HepG2 (cell line): ENCODE data around the gene LAIR1. TPM values are rescaled to one million over a fixed set of nuclear protein-coding genes. Genes with fewer than 3 reads are reported as not detected.

ENCODE experiments used
- ATAC-seq: fragments of 200-7000 bp; cut with Tn5 transposase; 3 replicates; pipeline ENCODE4 v1.9.1; 2020; ENCODE audit warnings: mild to moderate bottlenecking, moderate library complexity
- BruUV-seq: library from RNA; stranded (reverse); fragments of 400-500 nt; replicated peaks from 2 replicates; lab custom pipeline; 2021; lab: Mats Ljungman, UMichigan
- CTCF ChIA-PET: fragments of 300-600 bp; formaldehyde crosslinking; extraction: SDS; loops from one replicate; lab custom pipeline; 2021; ENCODE audit warnings: low total read pairs, inconsistent platforms, low intra/inter-chr PET ratio; lab: Yijun Ruan, JAX
- POLR2A ChIA-PET: fragments of 350-600 bp; sonication (Branson Sonifier 250); formaldehyde crosslinking; loops from one replicate; lab custom pipeline; 2020; ENCODE audit warnings: antibody characterized with exemption, inconsistent platforms; lab: Yijun Ruan, JAX
- DNase-seq: peaks from one replicate; pipeline ENCODE4 v3.0.0-alpha.2; 2015; ENCODE audit warnings: low spot score
- FAIRE-seq: peaks from 3 replicates; lab custom pipeline; 2011; peaks lifted over from hg19 to GRCh38; lab: Jason Lieb, UNC
- H2AFZ ChIP-seq: one replicate; pipeline ENCODE4 v1.6.1; 2011; ENCODE audit warnings: low read length, inconsistent platforms
- H3K27ac ChIP-seq: fragments of 300-600 bp; 3 replicates; pipeline ENCODE4 v1.8.0; 2011; ENCODE audit warnings: mixed run types, mild to moderate bottlenecking, mixed read lengths, low read length, inconsistent platforms; ENCODE audit not compliant: insufficient read depth; ENCODE audit errors: extremely low read length
- H3K27me3 ChIP-seq, 2 experiments: fragments of 200-600 bp in 1 of 2; 2 replicates in 1 of 2; 3 replicates in 1 of 2; pipeline versions ENCODE4 v1.6.0 to v1.8.0; 2011; ENCODE audit warnings: low read length in 2 of 2, mild to moderate bottlenecking in 2 of 2, moderate library complexity in 2 of 2, inconsistent platforms in 1 of 2; ENCODE audit not compliant: insufficient read depth in 2 of 2, control insufficient read depth in 1 of 2
- H3K36me3 ChIP-seq, 2 experiments: fragments of 200-600 bp in 1 of 2; replicated peaks in 1 of 2; 2 replicates in 1 of 2; 3 replicates in 1 of 2; pipeline versions ENCODE4 v1.5.1 to v1.8.0; 2011; ENCODE audit warnings: low read length in 2 of 2, inconsistent platforms in 1 of 2; ENCODE audit not compliant: insufficient read depth in 2 of 2, control insufficient read depth in 1 of 2
- H3K4me1 ChIP-seq: 2 replicates; pipeline ENCODE4 v1.5.1; 2012; ENCODE audit warnings: low read length, inconsistent platforms; ENCODE audit not compliant: insufficient read depth
- H3K4me2 ChIP-seq: 2 replicates; pipeline ENCODE4 v1.6.0; 2011; ENCODE audit warnings: low read depth, low read length, inconsistent platforms
- H3K4me3 ChIP-seq, 3 experiments: fragments of 200-600 bp in 1 of 3; sonication (generic), shearing (Covaris generic) in 1 of 3; replicated peaks in 1 of 3; 2 replicates each; pipeline ENCODE4 v1.5.1; 2011 to 2016; ENCODE audit warnings: low read length in 3 of 3, inconsistent platforms in 2 of 3, low read depth in 2 of 3, mild to moderate bottlenecking in 2 of 3, control low read depth in 1 of 3, mixed read lengths in 1 of 3; ENCODE audit not compliant: insufficient read depth in 1 of 3
- H3K79me2 ChIP-seq: one replicate; pipeline ENCODE4 v1.6.1; 2011; ENCODE audit warnings: low read length, inconsistent platforms; ENCODE audit not compliant: insufficient read depth
- H3K9ac ChIP-seq: 2 replicates; pipeline ENCODE4 v1.6.0; 2011; ENCODE audit warnings: mild to moderate bottlenecking, low read depth, low read length, inconsistent platforms; ENCODE audit not compliant: insufficient read depth
- H3K9me3 ChIP-seq: 2 replicates; pipeline ENCODE4 v1.5.1; 2012; ENCODE audit warnings: mild to moderate bottlenecking, low read length
- H4K20me1 ChIP-seq: 2 replicates; pipeline ENCODE4 v1.6.0; 2011; ENCODE audit warnings: inconsistent platforms, mild to moderate bottlenecking, low read length, moderate library complexity; ENCODE audit not compliant: insufficient read depth
- E2F5 ChIP-seq: sonication (generic); formaldehyde crosslinking; conservative IDR thresholded peaks from 2 replicates; pipeline ENCODE4 v1.4.0; 2020; ENCODE audit warnings: missing genetic modification reagents
- MIXL1 ChIP-seq: IDR thresholded peaks from 2 replicates; pipeline ENCODE4 v1.6.1; 2016
- MLXIP ChIP-seq: sonication (generic); formaldehyde crosslinking; IDR thresholded peaks from 2 replicates; pipeline ENCODE4 v1.9.0; 2021; ENCODE audit warnings: missing genetic modification reagents, borderline replicate concordance
- MTA1 ChIP-seq: sonication (generic); formaldehyde crosslinking; IDR thresholded peaks from 2 replicates; pipeline ENCODE4 v1.4.0; 2020; ENCODE audit warnings: missing genetic modification reagents, mild to moderate bottlenecking, borderline replicate concordance
- MXD4 ChIP-seq: IDR thresholded peaks from 2 replicates; pipeline ENCODE4 v1.6.1; 2016; ENCODE audit warnings: mild to moderate bottlenecking, missing biosample characterization, missing genetic modification reagents
- MYC ChIP-seq: sonication (generic); formaldehyde crosslinking; IDR thresholded peaks from 2 replicates; pipeline ENCODE4 v1.9.0; 2021; ENCODE audit warnings: missing genetic modification reagents, borderline replicate concordance
- NBN ChIP-seq: fragments of 450-650 bp; conservative IDR thresholded peaks from 2 replicates; pipeline ENCODE4 v1.6.1; 2017
- TCF12 ChIP-seq, 2 experiments: fragments of 450-650 bp in 1 of 2; sonication (generic) in 1 of 2; formaldehyde crosslinking in 1 of 2; IDR thresholded peaks; 2 replicates each; pipeline versions ENCODE4 v1.6.1 to v1.8.0; 2017 to 2022; ENCODE audit warnings: antibody characterized with exemption in 1 of 2, mild to moderate bottlenecking in 1 of 2, missing genetic modification reagents in 1 of 2, moderate library complexity in 1 of 2
- TCF7 ChIP-seq: sonication (generic); IDR thresholded peaks from 2 replicates; pipeline ENCODE4 v1.6.1; 2016; ENCODE audit warnings: antibody characterized with exemption, low read depth
- ZBTB3 ChIP-seq: sonication (generic); formaldehyde crosslinking; IDR thresholded peaks from 2 replicates; pipeline ENCODE4 v1.4.0; 2020; ENCODE audit warnings: low read depth, mild to moderate bottlenecking, moderate library complexity, missing genetic modification reagents, borderline replicate concordance
- ZFP82 ChIP-seq: sonication (generic); formaldehyde crosslinking; IDR thresholded peaks from 2 replicates; pipeline ENCODE4 v1.5.1; 2020; ENCODE audit warnings: mild to moderate bottlenecking, missing genetic modification reagents, borderline replicate concordance
- ZNF256 ChIP-seq: sonication (generic); formaldehyde crosslinking; conservative IDR thresholded peaks from 2 replicates; pipeline ENCODE4 v1.4.0; 2020; ENCODE audit warnings: missing genetic modification reagents
- ZNF564 ChIP-seq: sonication (generic); formaldehyde crosslinking; IDR thresholded peaks from 2 replicates; pipeline ENCODE4 v1.8.1; 2023; ENCODE audit warnings: mild to moderate bottlenecking, missing genetic modification reagents
- WGBS: methylation state at CpG from one replicate; pipeline ENCODE4 v1.1.6; 2017; ENCODE audit warnings: low lambda C conversion rate; 5-methylcytosine and 5-hydroxymethylcytosine counted together
- in situ Hi-C: cut with HindIII; loops from 2 replicates; pipeline ENCODE4 v1.10.0; 2017; ENCODE audit warnings: low pct_unique_long_range_greater_than_20kb; ENCODE audit not compliant: extremely low pct_ligation_motif_present
- intact Hi-C: fragments of 100-400 bp; cut with micrococcal nuclease; formaldehyde crosslinking; loops from one replicate; pipeline ENCODE4 v1.10.0; 2022; ENCODE audit not compliant: unreplicated experiment
- polyA plus RNA-seq, 8 experiments: library from polyadenylated mRNA; depleted of rRNA in 3 of 8; stranded (reverse) in 7 of 8; unstranded in 1 of 8; fragments of >200 nt; fragmentation: Illumina TruSeq in 4 of 8; extraction: Trizol in 4 of 8; gene quantifications; 2 replicates each; pipeline versions ENCODE4 v1.2.1 to v1.2.3, GENCODE V29; 2011 to 2016; ENCODE audit warnings: low read depth in 4 of 8, missing spikeins in 1 of 8, mixed read lengths in 1 of 8; ENCODE audit not compliant: insufficient read depth in 1 of 8
- total RNA-seq, 5 experiments: library from RNA; depleted of rRNA; stranded (reverse); fragments of >200 nt; fragmentation: Illumina TruSeq; extraction: Trizol; gene quantifications; 2 replicates each; pipeline ENCODE4 v1.2.3, GENCODE V29; 2016; ENCODE audit warnings: low read depth in 1 of 5
- TF ChIP-seq, protein P1 (sequence below): sonication (generic); formaldehyde crosslinking; conservative IDR thresholded peaks from 2 replicates; pipeline ENCODE4 v1.4.0; 2020; ENCODE audit warnings: missing genetic modification reagents
- TF ChIP-seq, protein P2 (sequence below): sonication (generic); formaldehyde crosslinking; IDR thresholded peaks from 2 replicates; pipeline ENCODE4 v1.4.0; 2020; ENCODE audit warnings: missing genetic modification reagents

The LAIR1 gene
- total and polyA plus RNA-seq, 2 of the 13 experiments (the other 11 are each of a cell fraction or from before 2014, with no cell fraction given) = 0.75 to 1.2 TPM

- TF ChIP-seq, protein P1, sequence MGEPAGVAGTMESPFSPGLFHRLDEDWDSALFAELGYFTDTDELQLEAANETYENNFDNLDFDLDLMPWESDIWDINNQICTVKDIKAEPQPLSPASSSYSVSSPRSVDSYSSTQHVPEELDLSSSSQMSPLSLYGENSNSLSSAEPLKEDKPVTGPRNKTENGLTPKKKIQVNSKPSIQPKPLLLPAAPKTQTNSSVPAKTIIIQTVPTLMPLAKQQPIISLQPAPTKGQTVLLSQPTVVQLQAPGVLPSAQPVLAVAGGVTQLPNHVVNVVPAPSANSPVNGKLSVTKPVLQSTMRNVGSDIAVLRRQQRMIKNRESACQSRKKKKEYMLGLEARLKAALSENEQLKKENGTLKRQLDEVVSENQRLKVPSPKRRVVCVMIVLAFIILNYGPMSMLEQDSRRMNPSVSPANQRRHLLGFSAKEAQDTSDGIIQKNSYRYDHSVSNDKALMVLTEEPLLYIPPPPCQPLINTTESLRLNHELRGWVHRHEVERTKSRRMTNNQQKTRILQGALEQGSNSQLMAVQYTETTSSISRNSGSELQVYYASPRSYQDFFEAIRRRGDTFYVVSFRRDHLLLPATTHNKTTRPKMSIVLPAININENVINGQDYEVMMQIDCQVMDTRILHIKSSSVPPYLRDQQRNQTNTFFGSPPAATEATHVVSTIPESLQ (CRISPR knock-in tag) = no peak
- no peak for TF ChIP-seq MTA1 (CRISPR knock-in tag)
Measured at GRCh38 chr19:54345938-54346386, 18.8 kb downstream of the LAIR1 start (continued).

GRCh38 chr19:54343868-54344267 lies 20.9 kb downstream of the LAIR1 start:
- POLR2A ChIA-PET = no interaction called here
- BruUV-seq = no TSS peak
- H3K9ac ChIP-seq = no peak overlapping the region
- DNase-seq (no peak), FAIRE-seq (no peak), ATAC-seq (no peak)
- no peaks in the 10 kb centered on the region for H3K36me3 ChIP-seq
- peaks cover 8% of the 10 kb centered on the region for H3K4me1 ChIP-seq
- H3K27me3 ChIP-seq = peaks cover 3 to 16% of the 10 kb centered on the region in 2 experiments; a peak in 4 of 5 replicates
- H3K4me2 ChIP-seq = no peak overlapping the region
- in situ Hi-C loops = no loop called here
- no peaks in the 10 kb centered on the region for H4K20me1 ChIP-seq
- no peaks in the 10 kb centered on the region for H3K79me2 ChIP-seq
- no peak overlapping the region for H3K27ac ChIP-seq
- H3K4me3 ChIP-seq = no peak overlapping the region
- intact Hi-C loops = no loop called here
- no peak overlapping the region for H2AFZ ChIP-seq
- WGBS = 12% methylated on average over 4 of the region's 4 CpGs
- CTCF ChIA-PET = no interaction called here
- H3K9me3 ChIP-seq = no peaks in the 10 kb centered on the region
- no peak for TF ChIP-seq ZNF564 (CRISPR knock-in tag)
- no peak for TF ChIP-seq MLXIP (CRISPR knock-in tag)
- TF ChIP-seq NBN = no peak
- TF ChIP-seq MXD4 = no peak
- TF ChIP-seq ZFP82 = no peak
- TF ChIP-seq MIXL1 (CRISPR knock-in tag) = no peak
- TF ChIP-seq, protein P2, sequence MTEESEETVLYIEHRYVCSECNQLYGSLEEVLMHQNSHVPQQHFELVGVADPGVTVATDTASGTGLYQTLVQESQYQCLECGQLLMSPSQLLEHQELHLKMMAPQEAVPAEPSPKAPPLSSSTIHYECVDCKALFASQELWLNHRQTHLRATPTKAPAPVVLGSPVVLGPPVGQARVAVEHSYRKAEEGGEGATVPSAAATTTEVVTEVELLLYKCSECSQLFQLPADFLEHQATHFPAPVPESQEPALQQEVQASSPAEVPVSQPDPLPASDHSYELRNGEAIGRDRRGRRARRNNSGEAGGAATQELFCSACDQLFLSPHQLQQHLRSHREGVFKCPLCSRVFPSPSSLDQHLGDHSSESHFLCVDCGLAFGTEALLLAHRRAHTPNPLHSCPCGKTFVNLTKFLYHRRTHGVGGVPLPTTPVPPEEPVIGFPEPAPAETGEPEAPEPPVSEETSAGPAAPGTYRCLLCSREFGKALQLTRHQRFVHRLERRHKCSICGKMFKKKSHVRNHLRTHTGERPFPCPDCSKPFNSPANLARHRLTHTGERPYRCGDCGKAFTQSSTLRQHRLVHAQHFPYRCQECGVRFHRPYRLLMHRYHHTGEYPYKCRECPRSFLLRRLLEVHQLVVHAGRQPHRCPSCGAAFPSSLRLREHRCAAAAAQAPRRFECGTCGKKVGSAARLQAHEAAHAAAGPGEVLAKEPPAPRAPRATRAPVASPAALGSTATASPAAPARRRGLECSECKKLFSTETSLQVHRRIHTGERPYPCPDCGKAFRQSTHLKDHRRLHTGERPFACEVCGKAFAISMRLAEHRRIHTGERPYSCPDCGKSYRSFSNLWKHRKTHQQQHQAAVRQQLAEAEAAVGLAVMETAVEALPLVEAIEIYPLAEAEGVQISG (CRISPR knock-in tag) = no peak
- no peak for TF ChIP-seq E2F5
- no peak for TF ChIP-seq TCF7
- no peak for TF ChIP-seq TCF12 (IDR thresholded peaks at IDR 0.05)
- no peak for TF ChIP-seq TCF12 (CRISPR knock-in tag; IDR thresholded peaks at IDR 0.05)
- no peak for TF ChIP-seq ZBTB3 (CRISPR knock-in tag)
- no peak for TF ChIP-seq MYC (CRISPR knock-in tag)
- TF ChIP-seq ZNF256 (CRISPR knock-in tag) = no peak
